HG03469 (cell line): ENCODE measurements around the gene PNKD.
"Not testable (repeated sequence)": the region's sequence is repeated elsewhere in the genome, so short reads cannot be mapped to it uniquely, and the experiment has no call there.

Source experiments
- ATAC-seq: cut with Tn5 transposase; IDR thresholded peaks from one replicate; pipeline ENCODE4 v1.9.1; 2021; ENCODE audit warnings: mild to moderate bottlenecking, moderate library complexity, moderate number of reproducible peaks; ENCODE audit not compliant: unreplicated experiment

Gene PNKD

DNA sequence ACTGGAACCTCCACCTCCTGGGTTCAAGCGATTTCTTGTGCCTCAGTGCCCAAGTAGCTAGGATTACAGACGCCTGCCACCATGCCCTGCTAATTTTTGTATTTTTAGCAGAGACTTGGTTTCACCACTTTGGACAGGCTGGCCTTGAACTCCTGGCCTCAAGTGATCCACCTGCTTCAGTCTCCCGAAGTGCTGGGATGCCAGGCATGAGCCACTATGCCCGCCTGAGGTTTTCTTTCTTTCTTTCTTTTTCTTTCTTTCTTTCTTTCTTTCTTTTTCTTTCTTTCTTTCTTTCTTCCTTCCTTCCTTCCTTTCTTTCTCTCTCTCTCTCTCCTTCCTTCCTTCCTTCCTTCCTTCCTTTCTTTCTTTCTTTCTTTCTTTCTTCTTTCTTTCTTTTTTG is 44.4 kb downstream of the PNKD start:
- not testable (repeated sequence) for ATAC-seq

DNA sequence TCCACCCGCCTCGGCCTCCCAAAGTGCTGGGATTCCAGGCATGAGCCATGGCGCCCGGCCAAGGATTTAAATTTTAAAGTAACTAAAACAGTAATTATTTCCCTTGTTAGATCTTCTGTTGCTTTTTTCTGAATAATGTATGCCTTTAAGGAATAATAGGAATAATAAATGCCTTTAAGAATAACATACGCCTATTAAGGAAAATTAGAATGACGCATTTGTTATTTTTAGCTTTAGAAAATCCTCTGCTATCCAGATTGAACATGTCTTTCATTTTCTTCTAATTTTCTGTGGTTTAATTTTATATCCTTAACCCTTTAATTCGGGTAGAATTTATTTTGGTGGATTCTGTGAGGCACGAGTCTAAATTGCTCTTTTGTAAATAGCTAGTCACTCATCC is 45.1 kb downstream of the PNKD start:
- no peak for ATAC-seq

DNA sequence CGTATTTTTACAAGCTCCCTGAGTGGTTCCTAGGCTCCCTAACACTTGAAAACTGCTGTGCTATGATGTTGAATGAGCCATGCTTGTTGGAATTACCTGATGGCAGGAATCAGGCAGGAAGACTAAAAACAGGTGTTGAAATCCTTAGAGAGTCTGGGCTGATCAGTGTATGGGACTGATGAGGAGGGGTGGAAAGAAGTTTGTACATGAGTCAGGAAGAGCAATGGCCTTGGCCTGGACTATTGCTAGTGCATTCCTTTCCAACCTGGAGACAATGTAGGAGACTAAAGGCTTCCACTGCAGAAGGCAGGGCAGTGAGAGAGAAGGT is 46.9 kb downstream of the PNKD start:
- ATAC-seq = no peak

DNA sequence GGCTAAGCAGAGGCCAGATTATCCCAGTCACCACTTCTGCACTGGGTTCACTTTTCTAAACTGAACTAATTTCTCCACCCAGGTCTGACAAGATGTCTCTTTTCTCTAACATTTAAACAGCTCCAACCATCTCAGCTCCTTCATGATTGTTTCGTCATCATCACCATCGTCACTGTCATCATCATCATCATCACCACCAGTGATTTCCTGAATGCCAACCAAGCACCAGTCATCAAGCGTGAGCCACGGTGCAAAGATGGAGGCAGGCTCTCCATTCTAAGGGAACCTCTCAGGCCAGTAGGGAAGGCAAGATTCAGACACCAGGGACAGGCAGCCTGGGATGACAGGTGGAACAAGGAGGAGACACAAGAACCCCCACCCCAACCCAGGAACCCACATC is 47.5 kb downstream of the PNKD start:
- ATAC-seq = no peak

DNA sequence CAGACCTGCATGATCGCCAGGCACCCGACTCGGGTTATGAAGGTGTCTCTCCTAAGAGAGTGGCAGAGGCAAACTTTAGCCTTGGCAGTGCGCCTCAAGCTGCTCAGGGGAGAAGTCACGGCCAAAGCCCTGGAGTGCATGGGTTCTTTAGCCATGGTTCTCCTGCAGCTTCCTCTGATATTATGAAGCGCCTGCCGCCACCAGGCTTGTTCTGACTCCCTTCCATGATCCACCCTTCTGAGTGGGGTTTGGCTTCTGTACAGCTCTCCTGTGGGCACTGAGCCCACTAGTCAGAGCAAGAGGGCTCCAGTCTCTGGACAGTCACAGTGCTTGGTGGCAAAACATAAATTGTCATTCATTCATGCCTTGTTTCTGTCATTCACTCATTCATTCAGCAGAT is 47.9 kb downstream of the PNKD start:
- ATAC-seq = no peak

DNA sequence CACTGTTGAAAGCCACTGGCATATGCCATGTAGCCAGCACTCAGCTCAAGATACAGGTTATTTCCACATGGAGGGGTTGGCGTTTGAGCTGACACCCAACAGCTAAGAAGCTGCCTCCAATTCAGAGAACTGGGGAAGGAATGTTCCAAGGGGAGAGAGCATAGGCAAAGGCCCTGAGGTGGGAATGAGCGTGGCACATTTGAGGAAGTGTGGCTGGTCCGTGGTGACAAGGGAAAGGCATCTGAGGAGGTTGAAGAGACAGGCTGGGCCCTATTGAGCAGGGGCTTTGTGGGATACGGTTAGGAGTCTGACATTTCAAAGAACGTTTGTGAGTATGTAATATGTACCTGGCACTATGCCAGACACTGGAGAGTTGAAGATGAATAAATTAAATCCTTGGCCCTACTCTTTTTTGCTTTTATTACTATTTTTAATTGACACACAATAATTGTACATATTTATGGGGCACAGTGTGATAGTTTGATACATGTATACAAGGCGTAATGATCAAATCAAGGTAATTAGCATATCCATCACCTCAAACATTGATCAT is 49.6 kb downstream of the PNKD start:
- ATAC-seq = no peak

DNA sequence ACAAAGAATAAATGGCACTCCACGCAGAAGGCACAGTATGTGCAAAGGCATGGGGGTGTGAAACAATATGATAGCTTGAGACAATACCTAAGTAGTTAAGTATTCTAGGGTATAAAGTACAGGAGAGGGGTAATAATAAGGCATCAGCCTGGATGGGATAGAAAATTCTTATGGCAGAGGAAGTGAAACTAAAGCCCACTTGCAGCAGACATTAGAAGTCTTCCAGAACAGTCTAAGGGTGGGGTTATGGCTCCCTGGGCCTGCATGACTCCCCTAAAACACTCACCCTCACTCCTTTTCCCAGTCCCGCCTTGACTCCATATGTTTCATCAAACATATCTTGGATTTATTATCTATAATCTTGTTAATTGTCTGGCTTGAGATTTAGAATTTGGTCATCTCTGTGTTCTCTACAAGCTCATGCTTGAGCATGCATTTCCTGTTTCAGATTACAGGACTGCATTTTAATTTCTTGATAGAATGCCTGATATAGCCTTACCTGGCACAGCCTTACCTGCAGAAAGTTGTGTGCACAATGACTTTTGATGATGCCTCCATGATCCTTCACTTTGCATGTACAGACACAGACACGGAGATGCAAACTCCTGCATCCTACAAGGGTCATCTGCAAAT is 50.5 kb downstream of the PNKD start:
- ATAC-seq = no peak

DNA sequence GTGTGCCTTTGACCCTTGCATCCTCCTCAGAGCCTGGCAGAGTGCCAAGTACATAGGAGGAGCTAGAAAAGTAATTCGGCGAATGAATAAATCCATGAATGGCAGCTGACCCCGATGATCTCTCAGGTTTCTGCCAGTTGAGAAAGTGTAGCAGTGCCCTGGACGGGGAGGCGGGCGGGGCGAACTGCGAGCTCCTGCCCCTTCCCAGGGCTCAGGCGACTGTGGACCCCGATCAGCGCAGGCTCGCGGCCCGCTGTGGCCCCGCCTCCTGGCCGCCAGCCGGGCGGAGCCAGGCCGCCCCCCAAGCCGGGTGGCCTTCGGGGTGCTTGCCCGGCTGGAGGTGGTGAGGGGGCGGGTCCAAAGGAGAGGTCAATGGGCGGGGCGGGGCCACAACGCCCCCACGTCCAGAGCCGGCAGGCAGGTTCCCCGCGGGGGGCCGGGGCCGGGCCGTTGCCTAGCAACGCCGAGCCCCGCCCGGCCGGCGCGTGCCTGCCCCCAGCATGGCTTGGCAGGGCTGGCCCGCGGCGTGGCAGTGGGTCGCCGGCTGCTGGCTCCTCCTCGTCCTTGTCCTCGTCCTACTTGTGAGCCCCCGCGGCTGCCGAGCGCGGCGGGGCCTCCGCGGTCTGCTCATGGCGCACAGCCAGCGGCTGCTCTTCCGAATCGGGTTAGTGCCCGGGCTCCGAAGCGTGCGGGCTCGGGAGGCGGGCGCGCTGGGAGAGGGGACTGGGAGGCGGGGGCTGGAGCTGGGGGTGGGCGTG is 52.6 kb downstream of the PNKD start:
- peak; percentile 68 for ATAC-seq

DNA sequence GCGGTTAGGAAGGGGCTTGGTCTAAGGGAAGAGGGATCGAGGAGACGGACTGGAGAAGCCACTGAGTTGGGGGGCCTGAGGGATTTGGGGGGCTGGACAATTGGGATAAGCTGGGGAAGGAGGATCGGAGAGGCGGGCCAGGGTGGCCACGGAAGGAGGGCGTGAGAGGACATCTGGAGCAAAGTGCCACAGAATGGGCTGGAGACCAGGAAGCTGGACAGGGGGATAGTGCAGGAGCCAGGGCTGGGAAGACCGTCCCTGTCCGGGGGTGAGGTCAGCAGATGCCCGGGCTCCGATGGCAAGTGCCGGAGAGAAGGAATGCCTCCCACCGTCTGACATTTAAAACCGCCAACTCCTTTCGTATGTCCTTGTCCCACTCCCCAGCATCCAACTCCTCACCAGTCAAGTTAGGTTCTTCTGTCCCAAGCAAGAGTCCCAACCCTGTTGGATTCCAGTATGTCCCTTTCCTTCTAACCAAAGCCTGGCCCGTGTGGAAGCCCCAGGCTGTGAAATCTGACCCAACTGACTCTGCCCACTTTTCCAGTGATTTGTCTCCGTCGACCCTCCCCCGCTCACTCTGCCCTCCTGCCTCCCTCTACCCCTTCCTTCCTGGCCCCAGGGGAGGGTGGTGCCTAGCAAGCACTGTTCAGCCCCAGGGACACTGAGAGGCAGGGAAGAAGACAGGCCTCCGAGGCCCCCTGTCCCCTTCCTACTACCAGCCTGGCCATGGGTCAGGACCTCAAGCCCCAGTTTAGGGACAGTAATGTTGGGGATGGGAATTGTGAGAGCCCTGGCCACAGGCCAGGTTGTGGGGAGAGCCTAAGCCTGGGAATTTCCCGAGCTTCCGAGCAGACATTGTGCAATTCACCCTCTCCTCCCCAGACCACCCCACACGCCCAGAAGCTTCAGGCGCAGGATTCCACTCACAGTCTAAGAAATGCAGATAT is 53.5 kb downstream of the PNKD start:
- ATAC-seq = no peak

DNA sequence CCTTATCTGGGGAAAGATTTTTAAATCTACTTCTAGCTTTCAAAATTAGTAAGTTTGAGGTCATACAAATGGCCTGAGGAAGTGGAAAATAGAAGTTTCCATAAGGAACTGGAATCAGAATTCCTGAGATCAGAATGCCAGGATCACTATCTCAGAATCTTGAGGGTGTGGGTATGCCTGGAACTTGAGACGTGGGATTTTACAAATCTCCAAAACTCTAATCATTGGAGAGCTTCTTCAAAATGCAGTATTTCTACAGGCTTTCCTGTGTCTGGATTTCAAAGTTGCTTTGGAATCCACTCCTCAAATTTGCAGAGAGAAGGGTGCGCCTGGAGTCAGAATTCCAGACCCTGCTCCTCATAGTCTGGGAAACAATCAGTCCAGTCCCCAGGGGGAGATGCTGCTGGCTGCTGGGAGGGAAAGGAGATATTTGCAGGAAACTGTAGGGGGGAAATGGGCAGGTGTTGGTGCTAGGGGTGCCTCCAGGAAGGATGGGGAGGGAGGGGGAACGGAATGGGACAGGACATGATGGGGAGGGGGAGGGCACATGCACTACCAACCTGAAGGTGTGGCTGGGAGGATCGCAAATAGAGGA is 55.3 kb downstream of the PNKD start:
- no peak for ATAC-seq

DNA sequence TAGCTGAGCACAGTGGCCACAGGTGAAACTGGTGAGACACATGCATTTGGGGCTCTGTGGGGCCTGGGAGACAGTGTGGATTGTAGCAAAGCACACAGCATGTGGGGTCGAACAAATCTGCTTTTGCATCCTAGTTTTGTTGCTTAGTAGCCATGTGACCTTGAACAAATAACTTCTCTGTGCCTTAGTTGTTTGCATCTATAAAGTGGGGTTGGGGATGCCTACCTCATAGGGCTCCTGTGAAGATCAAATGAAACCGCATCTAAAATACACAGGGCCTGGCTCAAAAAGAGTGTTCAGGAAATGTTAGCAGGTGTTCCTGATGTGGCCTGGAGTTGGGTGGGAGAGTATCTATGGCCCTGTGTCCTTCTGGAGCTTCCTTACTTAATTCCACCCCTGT is 56.0 kb downstream of the PNKD start:
- ATAC-seq = no peak

DNA sequence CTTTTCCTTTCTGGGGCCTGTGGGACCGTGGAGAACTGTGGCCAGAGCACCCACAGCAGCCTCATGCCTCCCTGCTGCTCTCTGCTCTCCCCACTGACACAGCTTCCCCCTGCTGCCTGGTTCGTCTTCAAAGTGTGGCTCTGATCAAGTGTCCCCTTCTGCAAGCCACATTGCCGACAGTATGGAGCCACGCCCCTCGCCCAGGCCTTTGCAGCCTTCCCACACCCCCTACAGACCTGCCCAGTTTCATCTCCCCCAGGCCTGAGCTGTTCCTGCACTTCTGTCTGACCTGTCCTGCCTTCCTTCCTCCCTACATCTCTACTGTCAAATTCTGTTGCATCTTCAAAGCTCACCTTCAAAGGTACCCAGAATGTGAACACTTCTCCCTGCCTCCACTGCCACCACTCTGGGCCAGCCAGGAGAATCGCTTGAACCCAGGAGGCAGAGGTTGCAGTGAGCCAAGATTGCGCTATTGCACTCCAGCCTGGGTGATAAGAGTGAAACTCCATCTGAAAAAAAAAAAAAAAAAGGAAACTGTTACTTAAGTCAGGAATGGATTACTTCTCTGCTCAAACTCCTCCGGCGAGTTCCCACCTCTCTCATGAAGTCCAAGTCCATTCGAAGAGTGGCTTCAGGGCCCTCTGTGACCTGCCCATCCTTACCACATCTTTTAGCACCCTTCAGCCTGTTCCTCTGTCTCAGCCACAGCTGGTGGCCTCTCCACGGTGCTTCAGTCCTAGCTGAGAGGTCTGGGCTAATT is 57.3 kb downstream of the PNKD start:
- no peak for ATAC-seq

DNA sequence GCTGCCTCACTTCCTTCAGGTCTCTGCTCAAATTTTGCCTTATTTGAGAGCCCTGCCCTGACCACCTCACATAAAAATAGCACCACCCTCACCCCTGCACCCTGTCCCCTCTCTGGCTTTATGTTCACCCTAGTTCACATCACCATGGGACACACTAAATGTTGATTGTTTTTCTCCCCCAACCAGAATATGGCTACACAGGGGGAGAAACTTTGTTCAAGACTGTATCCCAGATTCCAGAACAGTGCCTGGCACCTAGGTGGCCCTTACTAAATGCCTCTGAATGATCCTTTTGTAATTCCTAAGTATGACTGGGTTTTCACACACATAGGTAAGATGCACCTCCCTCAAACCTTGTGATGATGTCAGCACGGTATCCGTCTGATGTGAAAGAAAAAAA is 58.0 kb downstream of the PNKD start:
- no peak for ATAC-seq

DNA sequence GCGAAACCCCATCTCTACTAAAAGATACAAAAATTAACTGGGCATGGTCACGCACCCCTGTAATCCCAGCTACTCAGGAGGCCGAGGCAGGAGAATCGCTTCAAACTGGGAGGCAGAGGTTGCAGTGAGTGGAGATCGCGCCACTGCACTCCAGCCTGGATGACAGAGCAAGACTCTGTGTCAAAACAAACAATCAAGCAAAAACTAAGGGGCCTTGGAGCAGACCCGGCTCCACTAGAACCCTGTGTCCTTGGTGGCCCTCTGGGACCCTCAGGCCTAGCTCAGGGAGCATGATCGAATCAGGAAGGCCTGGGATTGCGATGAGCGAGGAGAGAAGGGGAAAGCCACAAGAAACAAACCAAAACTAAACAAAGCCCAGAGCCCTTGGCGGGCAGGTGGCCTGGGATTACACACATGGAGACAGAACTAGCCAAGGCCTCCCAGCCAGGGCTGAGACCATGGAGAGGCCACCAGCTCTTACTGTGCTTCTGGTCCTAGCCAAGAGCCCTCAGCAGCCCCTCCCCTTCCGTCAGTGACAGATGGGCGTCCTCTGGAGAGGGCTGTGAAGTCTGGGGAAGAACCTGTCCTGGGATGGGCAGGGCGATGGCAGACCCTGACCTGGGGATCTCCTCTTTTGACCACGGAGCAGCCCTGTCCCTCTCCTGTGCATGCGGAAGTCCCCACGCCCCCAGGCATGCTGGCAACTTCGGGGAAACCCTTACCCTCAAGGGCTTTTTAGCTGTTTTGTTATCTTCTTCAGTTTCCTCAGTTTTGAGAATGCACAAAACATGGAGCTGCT is 58.9 kb downstream of the PNKD start:
- ATAC-seq = no peak

DNA sequence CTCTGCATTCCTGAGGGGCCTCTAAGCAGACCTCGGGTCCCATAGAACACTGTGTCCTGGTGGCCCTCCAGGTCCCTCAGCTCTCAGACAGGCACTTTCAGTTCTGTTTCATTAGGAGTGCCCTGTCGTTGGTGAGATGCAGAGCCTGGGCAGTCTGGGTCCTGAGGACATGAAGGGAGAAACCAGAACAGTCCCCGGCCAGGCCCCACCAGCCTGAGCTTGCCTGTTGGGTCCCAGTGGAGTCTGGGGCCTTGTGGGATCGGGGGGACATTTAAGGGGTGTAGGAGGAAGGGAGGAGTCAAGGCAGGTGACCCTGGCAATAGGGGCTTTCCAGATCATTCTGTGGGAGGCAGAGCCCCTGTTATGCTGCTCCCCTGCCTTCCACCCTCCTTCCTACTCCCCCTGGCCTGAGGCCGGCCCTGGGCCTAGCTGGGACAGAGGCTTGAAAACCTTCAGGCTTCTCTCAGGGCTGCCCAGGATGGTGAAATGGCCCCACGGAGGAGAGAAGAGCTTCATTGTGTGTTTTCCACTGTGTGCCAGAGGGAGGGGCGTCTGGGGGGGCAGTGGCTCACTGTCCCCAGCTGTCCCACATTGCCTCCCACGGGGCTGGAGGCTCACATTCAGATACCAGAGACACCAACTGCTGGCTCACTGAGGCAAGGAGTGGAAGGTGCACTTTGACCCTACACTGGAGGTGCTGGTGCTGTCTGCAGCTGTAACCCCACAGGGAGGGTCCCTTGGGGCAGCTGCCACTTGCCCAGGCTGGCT is 59.7 kb downstream of the PNKD start:
- ATAC-seq = no peak

DNA sequence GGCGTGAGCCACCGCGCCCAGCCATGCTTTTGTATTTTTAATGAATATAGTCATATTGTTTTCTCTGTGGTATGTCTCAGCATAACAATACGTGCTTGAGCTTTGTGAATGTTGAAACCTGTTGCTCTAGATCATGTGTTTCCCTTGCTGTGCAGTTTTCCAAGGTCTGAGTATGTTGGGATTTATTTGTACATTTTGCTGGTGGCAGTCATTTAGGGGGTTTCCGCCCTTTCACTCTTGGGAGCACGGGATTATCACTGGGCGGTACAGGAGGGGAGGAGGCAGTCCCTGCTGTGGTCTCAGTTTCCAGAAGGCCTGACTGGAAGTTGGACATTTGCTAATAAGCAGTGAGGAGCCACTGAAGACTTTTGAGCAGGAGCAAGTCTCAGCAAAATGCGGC is 61.4 kb downstream of the PNKD start:
- no peak for ATAC-seq

DNA sequence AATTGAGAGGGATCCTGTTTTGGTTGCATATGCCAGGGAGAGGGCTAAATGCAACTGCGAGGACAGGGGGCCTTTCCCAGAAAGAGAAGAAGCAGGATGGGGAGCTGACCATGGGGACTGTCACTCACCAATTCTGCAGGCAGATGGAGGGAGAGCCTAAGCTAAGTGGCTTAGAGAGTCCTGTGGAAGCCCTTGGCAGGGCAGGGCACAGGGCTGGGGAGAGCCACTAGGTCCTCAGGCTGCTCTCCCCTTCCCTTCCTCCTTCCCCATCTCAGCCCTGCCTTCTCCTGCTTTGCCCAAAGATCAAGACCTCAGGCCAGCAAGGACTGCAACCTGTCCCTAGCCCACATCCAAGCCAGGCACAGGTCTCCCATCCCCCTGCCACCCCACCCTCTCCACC is 62.0 kb downstream of the PNKD start:
- no peak for ATAC-seq

DNA sequence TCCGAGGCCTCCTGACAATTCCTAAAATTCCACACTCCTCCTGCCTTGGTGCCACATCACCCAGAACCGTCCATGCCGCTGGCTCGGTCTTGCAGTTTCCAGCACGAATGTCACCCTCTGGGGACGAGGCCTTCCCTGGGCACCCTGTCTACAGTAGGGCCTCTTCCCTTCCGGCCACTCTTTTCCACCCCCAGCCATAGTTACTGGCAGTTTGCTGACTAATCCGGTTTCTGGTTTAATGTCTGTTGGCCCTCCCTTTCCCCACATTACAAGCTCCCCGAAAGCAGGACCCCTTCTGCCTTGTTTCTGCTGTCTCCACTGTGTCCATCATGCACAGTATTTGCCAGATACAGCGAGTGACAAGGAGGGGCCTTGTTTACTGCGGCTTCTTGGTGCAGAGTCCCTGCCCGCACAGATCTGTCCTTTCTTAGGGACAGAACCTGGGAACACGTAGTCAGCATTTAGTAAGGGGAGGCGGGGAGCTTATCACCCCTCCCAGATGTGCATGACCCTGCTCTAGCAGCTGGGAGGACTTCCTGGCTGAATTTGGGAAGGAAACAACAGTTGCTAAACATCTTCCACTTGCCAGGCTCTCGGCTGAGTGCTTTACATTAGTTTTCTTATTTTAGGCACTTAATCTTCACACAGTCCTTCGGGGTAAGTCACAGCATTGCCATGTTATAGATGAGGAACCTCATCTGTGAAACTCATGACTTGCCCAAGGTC is 62.8 kb downstream of the PNKD start:
- ATAC-seq = no peak
